Stromal cell of bone marrow (primary cell): ENCODE data around the gene FXYD6.
"Not testable (repeated sequence)": the region's sequence is repeated elsewhere in the genome, so short reads cannot be mapped to it uniquely, and the experiment has no call there.

Source experiments
- DNase-seq: peaks from one replicate; pipeline ENCODE4 v3.0.0-alpha.2; 2012; ENCODE audit warnings: low read depth

FXYD6 gene

GRCh38 chr11:117869604-117870003 is 6.9 kb downstream of the FXYD6 start:
- DNase-seq = no peak

DNA sequence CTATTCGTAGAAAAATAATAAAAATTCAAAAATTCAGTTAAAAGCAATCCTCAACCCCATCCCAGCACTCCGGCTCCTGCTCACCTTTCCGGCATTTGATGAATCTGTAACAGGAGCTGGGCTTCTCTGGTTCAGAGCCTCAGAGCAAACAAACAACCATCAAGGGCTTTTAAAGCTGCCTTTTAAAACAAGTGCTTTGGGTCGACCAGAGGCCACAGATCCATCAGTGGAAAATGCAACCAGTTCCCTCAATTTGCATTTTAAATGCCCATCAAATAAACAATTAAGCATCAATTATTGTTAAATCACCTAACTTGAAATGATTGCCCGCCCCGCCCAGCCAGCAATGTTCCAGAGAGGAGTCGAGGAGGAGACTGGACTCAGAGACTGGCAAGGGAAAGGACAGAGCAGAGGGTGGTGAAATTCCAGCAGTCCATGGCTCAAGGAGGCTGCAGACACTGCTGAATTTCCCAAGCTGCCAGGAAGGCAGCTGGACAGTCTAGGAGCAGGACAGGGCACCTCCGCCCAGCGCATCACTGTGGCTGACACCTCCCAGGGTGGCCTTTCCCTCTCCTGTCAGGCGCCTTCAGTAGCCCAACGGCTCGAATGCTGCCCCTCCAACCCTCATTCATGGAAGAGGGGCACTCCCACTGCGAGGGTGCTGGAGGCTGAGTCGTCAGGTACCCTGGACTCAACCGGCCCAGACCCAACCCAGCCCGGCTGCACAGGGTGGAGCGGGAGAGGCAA is 7.5 kb downstream of the FXYD6 start:
- no peak for DNase-seq

GRCh38 chr11:117868088-117868487 is 8.4 kb downstream of the FXYD6 start:
- DNase-seq = no peak

DNA sequence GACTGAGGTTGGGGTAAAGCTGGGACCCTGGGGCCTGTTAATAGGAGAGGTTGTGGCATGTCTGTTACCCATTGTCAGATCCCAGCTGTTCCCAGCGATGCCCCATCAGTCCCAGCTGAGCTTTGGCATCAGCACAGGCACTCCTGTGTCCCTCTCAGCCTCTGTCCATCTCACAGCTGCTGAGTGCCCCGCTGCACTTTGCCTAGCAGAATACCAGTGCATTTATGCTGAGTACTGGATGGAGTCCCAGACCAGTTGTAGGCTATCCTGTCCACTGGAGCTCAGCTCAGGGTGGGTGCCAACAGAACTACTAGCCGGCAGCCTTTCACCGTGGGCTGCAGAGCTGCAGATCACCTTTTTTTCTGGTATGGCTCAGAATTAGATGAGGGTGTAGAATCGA is 9.9 kb downstream of the FXYD6 start:
- no peak for DNase-seq

GRCh38 chr11:117865546-117865945 is 10.9 kb downstream of the FXYD6 start:
- not testable (repeated sequence) for DNase-seq

- no peak for DNase-seq
Observed at GRCh38 chr11:117863383-117863782, 13.1 kb downstream of the FXYD6 start.

DNA sequence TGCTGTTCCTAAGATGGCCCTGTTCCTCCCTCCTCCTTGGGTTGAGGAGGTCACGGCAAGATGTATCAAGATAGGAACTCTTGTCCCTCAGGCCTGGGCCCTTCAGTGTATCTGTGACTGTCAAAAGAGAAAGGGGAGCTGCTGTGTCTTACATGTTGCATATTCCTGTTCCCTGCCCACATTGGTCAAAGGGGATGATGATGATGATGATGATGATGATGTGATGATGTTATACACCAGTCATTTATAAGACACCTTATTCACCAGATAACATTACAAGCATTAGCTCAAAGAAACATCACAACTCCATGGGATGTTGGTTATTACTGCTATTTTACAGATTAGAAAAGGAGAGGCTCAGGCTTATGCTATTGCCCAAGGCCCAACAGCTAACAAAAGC is 13.7 kb downstream of the FXYD6 start:
- DNase-seq = no peak

DNA sequence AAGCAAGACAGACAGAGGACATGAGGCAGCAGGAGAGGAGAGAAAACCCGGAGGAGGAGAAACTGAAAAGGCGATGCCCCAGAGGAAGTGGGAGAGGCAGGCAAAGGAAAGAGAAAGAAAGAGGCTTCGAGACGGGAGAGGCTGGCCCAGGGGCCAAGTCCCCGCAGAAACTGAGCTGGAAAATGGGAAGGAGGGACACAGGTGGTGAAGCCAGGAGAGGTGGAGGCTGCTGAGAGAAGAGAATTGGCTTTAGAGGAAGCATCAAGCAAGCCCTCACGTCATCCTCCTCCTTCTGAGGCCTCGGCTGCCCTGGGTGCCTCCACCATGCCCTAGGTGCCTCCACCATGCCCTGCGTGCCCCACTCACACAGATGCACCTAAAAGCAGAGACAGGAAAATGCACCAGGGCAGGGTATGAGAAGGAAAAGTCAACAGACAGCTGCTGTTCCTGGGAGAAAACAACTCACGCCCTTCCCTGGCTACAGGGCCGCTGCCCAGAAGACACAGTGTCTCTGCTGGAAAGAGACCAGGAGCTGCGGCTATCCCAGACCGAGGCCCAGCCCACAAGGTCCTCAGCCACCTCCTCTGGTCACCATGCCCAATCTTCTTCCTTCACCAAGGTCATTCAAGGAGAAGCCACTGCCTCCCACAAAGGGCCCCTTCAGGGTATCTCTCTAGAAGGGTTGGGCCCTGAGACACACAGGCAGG is 14.3 kb downstream of the FXYD6 start:
- no peak for DNase-seq

DNA sequence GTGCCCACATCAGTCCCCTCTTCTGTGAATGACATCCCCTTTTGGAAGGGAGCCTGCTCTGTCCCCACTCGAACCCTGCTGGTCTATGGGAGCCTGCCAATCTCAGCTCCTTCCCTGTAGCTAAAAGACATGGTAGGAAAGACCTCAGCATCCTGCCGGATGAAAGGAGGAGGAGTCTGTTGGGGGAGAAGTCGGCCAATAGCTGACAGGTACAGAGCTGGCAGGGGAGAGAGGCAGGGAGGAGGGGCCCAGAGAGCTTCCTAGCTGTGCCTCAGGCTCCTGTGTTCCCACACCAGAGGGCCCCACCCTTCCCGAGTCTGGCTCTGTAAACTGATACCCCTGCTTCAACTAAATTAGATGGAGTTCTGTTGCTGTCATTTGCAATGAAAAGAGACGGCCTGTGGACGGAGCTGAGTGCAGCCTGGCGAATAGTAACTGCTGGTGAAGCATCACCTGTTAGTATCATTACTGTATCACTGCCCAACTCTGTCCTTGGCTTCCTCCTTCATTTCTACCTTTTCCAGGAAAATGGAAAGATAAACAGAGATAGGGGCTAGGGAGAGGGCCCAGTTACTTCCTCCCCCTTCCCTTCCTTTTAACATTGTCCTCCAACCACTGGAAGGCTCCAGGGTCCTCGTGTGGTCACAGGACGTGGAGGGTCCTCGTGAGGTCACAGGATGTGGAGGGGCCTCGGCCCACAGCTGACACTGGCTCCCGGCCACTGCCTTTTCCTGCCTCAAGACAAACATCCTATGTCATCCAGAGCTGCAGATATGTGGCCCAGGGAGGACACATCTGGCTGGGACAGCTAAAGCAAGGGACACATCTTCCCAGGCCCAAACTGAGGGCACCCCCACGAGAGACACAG is 15.1 kb downstream of the FXYD6 start:
- DNase-seq = no peak

DNA sequence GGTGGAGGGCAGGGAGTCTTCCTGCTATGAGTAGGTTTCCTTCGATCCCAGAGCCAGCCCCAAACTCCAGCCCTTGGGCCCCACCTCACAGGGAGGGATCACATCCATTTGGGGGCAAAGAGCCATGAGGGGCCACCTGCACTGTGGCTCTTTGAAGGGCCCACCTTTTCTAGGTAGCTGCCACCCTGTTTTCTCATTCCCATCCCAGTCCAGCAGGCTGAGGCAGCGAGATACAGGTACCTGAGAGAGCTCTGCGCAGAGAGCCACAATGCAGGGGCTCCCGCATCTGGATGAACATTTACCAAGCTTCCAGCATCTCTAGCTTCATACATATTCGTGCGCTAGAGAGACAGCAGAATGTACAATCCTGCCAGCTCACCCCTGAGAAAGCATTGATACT is 16.3 kb downstream of the FXYD6 start:
- no peak for DNase-seq

DNA sequence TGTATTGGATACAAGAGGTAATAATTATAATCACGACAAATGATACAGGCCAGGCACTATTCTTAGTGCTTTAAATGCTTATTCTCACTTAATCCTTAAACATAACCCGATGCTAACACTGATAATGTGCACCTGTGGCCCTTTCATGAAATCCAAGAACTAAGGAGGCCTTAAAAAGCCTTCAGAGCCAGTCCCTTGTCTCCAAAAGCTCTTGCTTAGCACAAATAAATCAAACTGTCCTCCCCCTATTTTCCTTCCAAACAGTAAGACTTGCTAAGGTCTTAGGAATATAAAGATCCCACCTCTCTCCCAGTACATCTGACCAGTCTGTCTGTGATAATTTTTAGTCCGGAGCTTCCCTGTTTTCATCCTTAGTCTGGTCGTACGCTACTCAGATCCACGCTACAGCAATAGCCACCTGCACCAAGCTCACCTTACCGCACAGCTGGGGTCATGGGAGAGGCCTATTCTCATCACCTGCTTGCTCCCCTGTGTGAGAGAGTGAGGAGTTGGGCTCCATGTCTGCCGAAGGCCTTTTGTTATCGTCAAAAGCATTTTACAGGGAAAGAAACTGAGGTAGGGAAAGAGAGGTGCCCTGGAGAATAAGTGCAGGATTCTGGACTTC is 16.9 kb downstream of the FXYD6 start:
- DNase-seq = no peak

GRCh38 chr11:117859061-117859460 is 17.4 kb downstream of the FXYD6 start:
- DNase-seq = no peak

DNA sequence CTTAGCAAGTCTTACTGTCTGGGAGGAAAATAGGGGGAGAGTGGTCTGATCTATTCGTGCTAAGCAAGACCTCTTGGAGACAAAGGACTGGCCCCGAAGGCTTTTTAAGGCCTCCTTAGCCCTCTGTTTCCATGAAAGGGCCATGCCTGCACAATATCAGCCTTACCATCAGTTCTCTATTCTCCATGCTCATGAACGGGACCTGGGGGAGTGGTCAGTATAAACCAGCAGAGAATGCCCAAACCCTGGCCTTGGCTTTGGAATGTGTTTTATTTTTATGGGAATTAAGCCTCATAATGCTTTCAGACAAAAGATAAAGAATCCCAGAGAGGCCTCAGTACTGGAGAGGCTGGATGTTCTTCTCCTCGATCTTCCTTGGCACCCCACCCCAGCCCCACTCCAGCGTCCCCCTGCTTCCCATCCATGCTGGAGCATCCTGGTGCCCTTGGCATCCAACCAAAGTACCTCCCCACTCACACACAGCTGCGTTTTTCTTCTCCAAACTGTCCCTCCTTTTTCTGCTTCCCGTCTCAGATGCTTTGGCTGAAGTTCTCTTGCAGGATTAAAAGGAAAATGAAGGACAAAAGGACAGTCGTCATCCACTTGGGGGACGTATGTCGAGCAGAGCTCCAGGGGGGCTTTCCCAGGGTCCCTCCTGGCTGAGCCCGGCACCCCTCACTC is 18.6 kb downstream of the FXYD6 start:
- DNase-seq = no peak

DNA sequence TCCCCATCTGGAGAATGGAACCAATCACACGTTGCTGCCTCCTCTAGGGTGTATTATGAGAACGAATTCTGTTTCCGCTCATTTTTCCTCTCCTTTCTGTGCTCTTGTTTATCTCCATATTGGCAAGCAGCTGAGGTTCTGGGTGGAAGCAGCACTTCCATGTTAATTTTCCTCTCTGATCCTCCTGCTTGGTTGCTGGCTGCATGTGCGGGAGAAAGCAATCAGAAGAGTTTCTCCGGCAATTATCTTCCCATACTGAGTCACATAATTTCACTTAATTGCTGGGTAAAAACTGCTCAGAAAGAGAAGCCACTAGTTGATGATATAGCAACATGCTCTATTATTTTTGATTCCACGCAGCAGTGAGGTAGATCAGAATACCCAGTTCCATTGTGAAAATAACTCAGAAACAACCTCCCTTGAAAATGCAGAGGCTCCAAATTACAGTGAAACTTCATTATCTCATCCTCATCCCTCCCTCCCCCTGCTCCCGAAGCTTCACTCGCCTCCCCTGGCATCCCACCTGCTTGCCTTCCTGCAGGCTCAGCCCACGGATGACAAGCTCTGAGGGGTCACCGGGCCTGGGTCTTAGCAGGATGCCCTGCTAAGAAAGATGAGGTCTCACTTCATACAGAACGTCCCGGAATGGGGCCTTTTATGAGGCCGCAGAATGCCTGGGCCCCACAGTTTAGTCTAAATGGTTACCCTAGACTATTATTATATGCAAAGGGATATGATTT is 20.4 kb downstream of the FXYD6 start:
- DNase-seq = no peak

- no peak for DNase-seq
Observed at GRCh38 chr11:117855186-117855845, 21.1 kb downstream of the FXYD6 start.

GRCh38 chr11:117852309-117852708 is 24.1 kb downstream of the FXYD6 start:
- no peak for DNase-seq

DNA sequence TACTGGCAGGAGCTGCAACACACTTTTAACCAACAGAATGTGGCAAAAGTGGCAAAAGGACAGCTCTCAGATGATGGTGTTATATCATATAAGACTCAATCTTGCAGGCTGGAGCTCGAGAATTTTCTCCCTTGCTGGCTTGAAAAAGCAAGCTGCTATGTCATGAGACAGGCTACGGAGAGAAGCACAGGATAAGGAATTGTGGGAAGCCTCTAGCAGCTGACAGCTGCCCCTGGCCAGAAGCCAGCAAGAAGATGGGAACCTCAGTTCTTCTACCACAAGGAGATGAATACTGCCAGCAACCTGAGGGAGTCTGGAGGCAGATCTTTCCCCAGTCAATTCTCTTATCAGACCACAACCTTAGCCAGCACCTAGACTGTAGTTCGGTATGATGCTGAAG is 24.6 kb downstream of the FXYD6 start:
- no peak for DNase-seq

DNA sequence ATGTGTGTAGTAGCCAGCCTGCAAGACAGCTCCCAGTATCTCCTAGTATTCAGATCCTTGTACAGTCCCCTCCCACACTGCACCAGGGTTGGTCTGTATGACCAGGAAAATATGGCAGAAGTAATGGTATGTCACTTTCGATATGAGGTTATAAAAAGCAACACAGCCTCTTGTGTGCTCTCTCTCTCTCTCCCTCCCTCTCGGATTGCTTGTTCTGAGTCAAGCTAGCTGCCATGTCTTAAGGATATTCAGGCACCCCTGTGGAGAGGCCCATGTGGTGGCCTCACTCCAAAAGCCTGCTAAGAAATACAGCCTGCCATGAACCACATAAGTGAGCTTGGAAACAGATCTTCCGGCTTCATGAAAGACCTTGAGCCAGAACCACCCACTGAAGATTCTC is 25.4 kb downstream of the FXYD6 start:
- no peak for DNase-seq

DNA sequence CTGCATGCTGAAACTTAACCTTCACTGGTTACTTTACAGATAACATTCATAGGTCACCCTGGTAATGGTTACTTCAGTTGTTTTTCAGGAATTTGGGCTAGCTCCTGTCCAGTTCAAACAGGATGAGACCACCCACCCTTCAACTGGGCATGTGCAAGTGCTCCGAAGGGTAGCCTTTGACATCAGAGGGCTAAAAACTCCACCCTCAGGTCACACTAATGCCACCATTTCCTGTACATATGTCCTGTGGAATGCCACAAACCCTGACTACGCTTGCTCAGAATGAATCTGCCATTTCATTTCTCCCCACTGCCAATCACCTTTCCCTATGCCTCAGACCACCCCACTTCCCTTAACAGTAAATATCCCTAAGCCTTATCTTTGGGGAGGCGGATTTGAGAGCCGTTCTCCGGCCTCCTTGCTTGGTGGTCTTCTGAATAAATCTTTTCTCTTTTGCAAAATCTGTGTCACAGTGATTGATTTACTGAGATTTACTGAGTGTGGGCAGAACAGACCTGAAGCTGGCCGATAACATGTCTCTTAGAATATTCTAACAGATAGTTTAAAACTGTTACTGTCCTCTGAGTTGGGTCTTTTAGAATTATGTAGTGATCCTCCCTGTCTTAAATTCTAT is 26.6 kb downstream of the FXYD6 start:
- no peak for DNase-seq
